MCF 10A (cell line): Measurements from ENCODE around the gene RHBDD3. TPM values are rescaled to one million over a fixed set of nuclear protein-coding genes. Genes with fewer than 3 reads are reported as not detected.

Experiments
- BruUV-seq: library from RNA; stranded (reverse); fragments of 400-500 nt; replicated peaks from 2 replicates; lab custom pipeline; 2021; lab: Mats Ljungman, UMichigan
- CTCF ChIA-PET: fragments of 300-600 bp; sonication (Branson Sonifier 250); formaldehyde crosslinking; extraction: SDS; loops from one replicate; lab custom pipeline; 2021; ENCODE audit warnings: antibody characterized with exemption, inconsistent platforms; lab: Yijun Ruan, JAX
- POLR2A ChIA-PET: fragments of 300-600, 350-650 bp; sonication (Branson Sonifier 250); formaldehyde crosslinking; extraction: SDS; loops from one replicate; lab custom pipeline; 2020; ENCODE audit warnings: antibody characterized with exemption, inconsistent platforms; lab: Yijun Ruan, JAX
- DNase-seq: peaks from one replicate; pipeline ENCODE4 v3.0.0-alpha.2; 2018; ENCODE audit not compliant: unreplicated experiment
- H3K27ac Mint-ChIP-seq: one replicate; pipeline ENCODE4 v1.8.0; 2022; ENCODE audit warnings: mild to moderate bottlenecking, low read depth, mixed read lengths; ENCODE audit not compliant: unreplicated experiment
- H3K27me3 Mint-ChIP-seq: one replicate; pipeline ENCODE4 v1.8.0; 2022; ENCODE audit warnings: mixed read lengths; ENCODE audit not compliant: insufficient read depth, unreplicated experiment
- H3K36me3 Mint-ChIP-seq: one replicate; pipeline ENCODE4 v1.8.0; 2022; ENCODE audit warnings: mild to moderate bottlenecking, moderate library complexity, mixed read lengths; ENCODE audit not compliant: insufficient read depth, unreplicated experiment
- H3K4me1 Mint-ChIP-seq: one replicate; pipeline ENCODE4 v1.8.0; 2022; ENCODE audit warnings: mixed read lengths; ENCODE audit not compliant: insufficient read depth, unreplicated experiment
- H3K4me3 Mint-ChIP-seq: one replicate; pipeline ENCODE4 v1.8.0; 2022; ENCODE audit warnings: mild to moderate bottlenecking, moderate library complexity, mixed read lengths; ENCODE audit not compliant: unreplicated experiment
- H3K9me3 Mint-ChIP-seq: one replicate; pipeline ENCODE4 v1.8.0; 2022; ENCODE audit warnings: mixed read lengths; ENCODE audit not compliant: unreplicated experiment
- CTCF ChIP-seq: fragments of 200-600 bp; IDR thresholded peaks from one replicate; pipeline ENCODE4 v1.8.0; 2022; ENCODE audit warnings: antibody characterized with exemption, mild to moderate bottlenecking; ENCODE audit not compliant: unreplicated experiment
- intact Hi-C: fragments of 100-400 bp; cut with micrococcal nuclease; formaldehyde crosslinking; loops from 2 replicates; pipeline ENCODE4 v1.14.1; 2022
- total RNA-seq: library from RNA; stranded (reverse); gene quantifications from 2 replicates; pipeline ENCODE4 v1.2.3, GENCODE V29; 2022

Gene RHBDD3
- total RNA-seq, 1 experiment from 2014 or later: 32.5 TPM

DNA sequence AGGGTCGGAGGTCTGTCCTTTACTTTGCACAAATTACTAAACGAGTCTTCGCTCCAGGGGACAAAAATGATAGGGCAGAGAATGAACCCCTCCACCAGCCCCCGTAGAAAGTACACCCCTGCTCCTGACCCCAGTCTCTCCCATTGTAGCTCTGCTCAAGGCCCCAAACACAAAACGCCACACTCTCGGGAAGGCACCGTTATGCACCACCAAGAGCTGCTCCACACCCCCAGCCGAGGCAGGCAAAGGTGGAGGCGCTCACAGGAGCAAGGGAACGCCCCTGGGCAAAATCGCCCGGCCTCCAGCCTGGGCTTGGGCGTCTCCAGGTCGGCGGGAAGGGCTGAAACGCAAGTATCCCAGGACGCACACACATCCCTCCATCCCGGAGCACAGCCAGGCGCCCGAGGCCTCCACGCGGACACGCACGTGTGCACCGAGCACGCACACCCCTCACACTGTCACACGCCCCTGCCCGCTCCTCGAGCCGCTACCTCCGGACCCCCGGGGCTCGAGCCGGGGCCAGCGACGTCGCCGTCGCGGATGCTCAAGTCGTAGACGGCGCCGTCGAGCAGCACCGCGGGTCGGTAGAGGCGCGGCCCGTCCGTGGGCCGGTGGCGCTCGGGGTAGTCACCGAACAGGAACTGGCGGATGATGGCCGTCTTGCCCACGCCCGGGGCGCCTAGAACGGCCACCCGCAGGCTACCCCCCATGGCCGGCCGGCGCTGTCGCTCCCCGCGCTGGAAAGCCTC lies 46.9 kb upstream of the RHBDD3 start:
- ChIA-PET POLR2A (no interaction called here), CTCF (no interaction called here)
- no peak overlapping the region for H3K27ac Mint-ChIP-seq

DNA sequence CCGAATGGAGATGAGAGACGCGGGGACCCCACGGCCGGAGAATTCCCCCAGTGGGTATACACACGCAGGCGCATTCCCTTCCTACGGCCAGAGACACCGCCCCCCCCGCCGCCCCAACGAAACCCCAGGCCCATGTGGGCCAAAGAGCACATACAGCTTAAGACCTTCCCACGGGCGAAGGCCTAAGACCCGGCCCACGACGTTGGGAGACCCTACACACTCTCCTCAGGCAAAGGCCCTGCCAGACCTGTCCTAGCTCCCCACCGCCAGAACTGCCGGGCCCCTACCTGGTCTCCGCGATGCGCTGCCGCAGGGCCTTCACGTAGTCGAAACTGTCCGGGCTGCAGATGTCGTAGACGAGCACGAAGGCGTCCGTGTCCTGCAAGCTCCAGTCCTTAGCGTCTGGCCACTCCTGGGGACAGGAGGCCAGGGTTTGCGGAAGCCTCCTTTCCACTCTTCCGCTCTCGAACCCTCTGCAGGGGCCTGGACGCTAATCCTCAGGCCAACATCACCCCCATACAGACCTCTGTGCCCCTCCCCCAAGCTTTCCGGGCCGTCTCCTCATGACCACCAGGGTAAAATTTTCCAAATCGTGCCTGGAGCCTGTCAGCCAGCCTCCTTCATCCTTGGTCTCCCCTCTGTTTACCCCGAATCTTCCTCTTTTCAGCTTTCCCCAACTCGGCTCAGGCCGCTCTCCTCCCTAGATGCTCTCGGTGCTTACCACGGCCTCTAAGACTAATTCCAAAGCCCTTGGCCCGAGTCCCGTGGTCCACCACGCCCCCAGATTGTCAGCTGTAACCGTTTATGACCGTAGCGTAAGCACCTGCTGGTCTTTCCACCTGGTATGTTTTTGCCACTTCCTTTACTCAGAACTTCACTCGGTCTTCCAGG lies 46.0 kb upstream of the RHBDD3 start:
- intact Hi-C loops: no loop called here
- Mint-ChIP-seq H3K27me3 (peaks cover 27% of the 10 kb centered on the region), H3K9me3 (no peaks in the 10 kb centered on the region), H3K27ac (no peak overlapping the region), H3K4me3 (no peak overlapping the region), H3K36me3 (peaks cover 6% of the 10 kb centered on the region), H3K4me1 (peaks cover 22% of the 10 kb centered on the region)
- CTCF ChIA-PET: interaction anchor here (0.6 kb wide), 1 partner anchor 525 kb away, joined by 4 read pairs; no protein-coding TSS in a partner anchor
- POLR2A ChIA-PET: interaction anchor here (0.6 kb wide), 2 partner anchors 565 to 1402 kb away, joined by 3 read pairs; no protein-coding TSS in a partner anchor
- DNase-seq: no peak
- BruUV-seq: no TSS peak
- no peak for TF ChIP-seq CTCF

More for the DNA sequence above, 46.9 kb upstream of the RHBDD3 start:
- no TSS peak for BruUV-seq
- H3K4me3 Mint-ChIP-seq: no peak overlapping the region
- peaks cover 4% of the 10 kb centered on the region for H3K36me3 Mint-ChIP-seq
- intact Hi-C loops: no loop called here
- TF ChIP-seq CTCF: no peak
- H3K4me1 Mint-ChIP-seq: peaks cover 15% of the 10 kb centered on the region
- no peaks in the 10 kb centered on the region for H3K9me3 Mint-ChIP-seq
- peaks cover 27% of the 10 kb centered on the region for H3K27me3 Mint-ChIP-seq
- no peak for DNase-seq

- H3K4me1 Mint-ChIP-seq: peaks cover 26% of the 10 kb centered on the region
- no peak overlapping the region for H3K27ac Mint-ChIP-seq
- no peak overlapping the region for H3K4me3 Mint-ChIP-seq
- CTCF ChIA-PET: interaction anchor here (0.6 kb wide), 1 partner anchor 524 kb away, joined by 4 read pairs; no protein-coding TSS in a partner anchor
- H3K36me3 Mint-ChIP-seq: peaks cover 10% of the 10 kb centered on the region
- intact Hi-C loops: no loop called here
- H3K9me3 Mint-ChIP-seq: no peaks in the 10 kb centered on the region
- no TSS peak for BruUV-seq
- TF ChIP-seq CTCF: peak; percentile 49
- no peak for DNase-seq
- POLR2A ChIA-PET: interaction anchor here (0.6 kb wide), 2 partner anchors 512 to 566 kb away, joined by 3 to 4 read pairs; no protein-coding TSS in a partner anchor
- peaks cover 27% of the 10 kb centered on the region for H3K27me3 Mint-ChIP-seq
Measured at GRCh38 chr22:29313126-29313575, 45.4 kb upstream of the RHBDD3 start.
